Measurements from ENCODE around the gene ZFR.

ZFR gene

DNA sequence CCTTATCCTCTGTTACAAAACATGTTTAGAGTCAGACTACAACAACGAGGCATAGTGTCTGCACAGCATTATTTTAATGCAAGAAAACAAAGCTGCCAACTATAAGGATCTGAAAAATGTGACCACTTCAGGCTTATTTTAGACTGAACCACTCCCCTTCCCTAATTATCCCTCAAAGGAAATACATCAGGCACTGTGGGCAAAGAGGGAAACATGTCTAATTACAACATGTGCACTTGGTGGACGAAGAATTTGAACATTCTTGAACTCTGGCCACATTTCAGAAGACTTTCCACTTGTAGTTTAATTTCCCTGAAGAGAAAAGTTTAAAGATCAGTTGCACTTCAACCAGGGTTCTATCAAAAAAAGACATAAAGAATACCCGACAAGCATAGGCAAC, 135.6 kb downstream of the ZFR start:
- Histone ChIP-seq H3K9me3 (ENCODE audit: severe bottlenecking) (no peaks in the 10 kb centered on the region), H3K27ac (no peak overlapping the region), H3K36me3 (no peaks in the 10 kb centered on the region; the same call in 1 of the 2 replicates), H3K4me3 (ENCODE audit: low read depth, low read length) (no peak overlapping the region), H3K27me3 (ENCODE audit: insufficient read depth, low read depth, severe bottlenecking) (no peaks in the 10 kb centered on the region)
- no peak for DNase-seq
- no peak for TF ChIP-seq CTCF (IDR thresholded peaks at IDR 0.05; ENCODE audit: low read depth, low read length)

GRCh38 chr5:32307769-32308194, 136.8 kb downstream of the ZFR start:
- TF ChIP-seq CTCF (IDR thresholded peaks at IDR 0.05; ENCODE audit: low read depth, low read length): no peak
- no peak for DNase-seq
- Histone ChIP-seq H3K4me3 (ENCODE audit: low read depth, low read length) (no peak overlapping the region), H3K27me3 (ENCODE audit: insufficient read depth, low read depth, severe bottlenecking) (no peaks in the 10 kb centered on the region), H3K9me3 (ENCODE audit: severe bottlenecking) (no peaks in the 10 kb centered on the region), H3K27ac (no peak overlapping the region), H3K36me3 (no peaks in the 10 kb centered on the region; the same call in 1 of the 2 replicates)

DNA sequence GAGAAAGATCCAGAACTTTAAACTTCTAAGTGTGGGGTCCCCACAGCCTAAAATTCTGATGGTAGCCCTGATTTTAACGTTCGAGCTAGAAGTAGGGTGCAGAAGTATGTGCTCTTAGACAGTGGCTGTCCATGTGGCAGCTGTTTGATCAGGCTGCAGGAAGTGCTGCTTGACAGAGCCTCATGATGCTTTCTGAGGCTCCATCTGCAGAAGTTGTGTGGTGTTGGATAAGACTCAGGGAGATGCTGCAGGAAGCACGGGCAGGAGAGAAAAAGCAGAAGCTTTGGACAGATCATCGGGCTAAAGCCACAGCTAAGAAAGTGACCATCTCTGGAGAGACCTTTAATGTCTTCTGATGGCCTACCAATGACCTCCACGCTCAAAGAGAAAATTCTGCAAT, 139.9 kb downstream of the ZFR start:
- H3K27ac ChIP-seq: no peak overlapping the region
- TF ChIP-seq CTCF (IDR thresholded peaks at IDR 0.05; ENCODE audit: low read depth, low read length): no peak
- DNase-seq: no peak
- no peaks in the 10 kb centered on the region for H3K9me3 ChIP-seq (ENCODE audit: severe bottlenecking)
- no peaks in the 10 kb centered on the region for H3K27me3 ChIP-seq (ENCODE audit: insufficient read depth, low read depth, severe bottlenecking)
- H3K36me3 ChIP-seq: no peaks in the 10 kb centered on the region; the same call in 1 of the 2 replicates
- H3K4me3 ChIP-seq (ENCODE audit: low read depth, low read length): no peak overlapping the region

Data from WERI-Rb-1 (cell line).